H1 (cell line): ENCODE measurements around the gene COASY. TPM values are rescaled to one million over a fixed set of nuclear protein-coding genes. Genes with fewer than 3 reads are reported as not detected.

Source experiments
- PHF8 ChIP-seq: fragments of 200-600 bp; sonication (generic); conservative IDR thresholded peaks from 2 replicates; pipeline ENCODE4 v1.7.1; 2012; ENCODE audit warnings: low read depth, mild to moderate bottlenecking, inconsistent platforms, low read length, moderate library complexity
- microRNA-seq, 2 experiments: library from miRNA; unstranded; fragments of <30 nt; microRNA quantifications; one replicate each; pipeline versions ENCODE4 to v1.2.0, GENCODE V29; 2016 to 2020; ENCODE audit warnings: borderline microRNAs expressed in 2 of 2, borderline number of aligned reads in 2 of 2, borderline replicate concordance in 1 of 2
- polyA plus RNA-seq, 7 experiments: library from polyadenylated mRNA; depleted of rRNA in 3 of 7; stranded (reverse) in 5 of 7; unstranded in 2 of 7; fragments of >200 nt in 5 of 7; fragments of 200-250 nt in 2 of 7; gene quantifications; 1 replicate in 5 of 7; 2 replicates in 1 of 7; 4 replicates in 1 of 7; pipeline versions ENCODE4 v1.2.1 to v1.2.3, GENCODE V29; 2011 to 2013; ENCODE audit warnings: missing spikeins in 2 of 7, mixed read lengths in 2 of 7
- total RNA-seq: library from RNA; stranded (reverse); fragmentation: NEBNext Ultra II Directional; extraction: Animal tissue kit (Norgen Biotek cat#: 25700); gene quantifications from 2 replicates; pipeline ENCODE4 v1.2.1, GENCODE V29; 2021

COASY gene
- total and polyA plus RNA-seq, 2 of the 8 experiments (the other 6 are each of a cell fraction or from before 2014, with no cell fraction given) = 64.5 to 100 TPM

GRCh38 chr17:42613699-42614295, 51.8 kb downstream of the COASY start (continued):
- no peak for TF ChIP-seq PHF8
- TF ChIP-seq, all 59 proteins: peak for 0

Small RNA genes within 50 kb of the gene (microRNA-seq; reads per million reads assigned to microRNA genes)
- 2.0 to 2.1 reads per million in 2 experiments for gene MIR5010

Other genes starting within 250 kb of the COASY start
- gene STAT3, start 173.7 kb upstream of the COASY start, total RNA-seq = 94.1 and 94.3 TPM in 2 replicates
- 38.4 and 41.2 TPM in 2 replicates for gene STAT3, start 173.7 kb upstream of the COASY start, polyA plus RNA-seq (2011; rRNA removed)
- gene CAVIN1, start 138.9 kb upstream of the COASY start, total RNA-seq = 41.6 and 43.5 TPM in 2 replicates
- gene CAVIN1, start 138.9 kb upstream of the COASY start, polyA plus RNA-seq (2011; rRNA removed) = 16.2 and 22.6 TPM in 2 replicates
- gene ATP6V0A1, start 103.3 kb upstream of the COASY start, total RNA-seq = 55.3 and 57.3 TPM in 2 replicates
- gene ATP6V0A1, start 103.3 kb upstream of the COASY start, polyA plus RNA-seq (2011; rRNA removed) = 63.4 and 77.4 TPM in 2 replicates
- 19.4 and 21.3 TPM in 2 replicates for gene NAGLU, start 25.9 kb upstream of the COASY start, total RNA-seq
- 21.6 and 34.5 TPM in 2 replicates for gene NAGLU, start 25.9 kb upstream of the COASY start, polyA plus RNA-seq (2011; rRNA removed)
- 0.88 and 1.1 TPM in 2 replicates for gene HSD17B1, start 9.2 kb upstream of the COASY start, total RNA-seq
- 1.0 and 1.8 TPM in 2 replicates for gene HSD17B1, start 9.2 kb upstream of the COASY start, polyA plus RNA-seq (2011; rRNA removed)
- 27.5 and 34.2 TPM in 2 replicates for gene MLX, start 5.0 kb downstream of the COASY start, total RNA-seq
- gene MLX, start 5.0 kb downstream of the COASY start, polyA plus RNA-seq (2011; rRNA removed) = 25.4 and 27.0 TPM in 2 replicates
- gene PSMC3IP, start 15.6 kb downstream of the COASY start, total RNA-seq = 21.9 and 22.7 TPM in 2 replicates
- 9.5 and 11.5 TPM in 2 replicates for gene PSMC3IP, start 15.6 kb downstream of the COASY start, polyA plus RNA-seq (2011; rRNA removed)
- 39.6 and 42.6 TPM in 2 replicates for gene RETREG3, start 47.2 kb downstream of the COASY start, total RNA-seq
- 23.7 and 27.0 TPM in 2 replicates for gene RETREG3, start 47.2 kb downstream of the COASY start, polyA plus RNA-seq (2011; rRNA removed)
- 107 and 109 TPM in 2 replicates for gene TUBG1, start 47.5 kb downstream of the COASY start, total RNA-seq
- 208 and 276 TPM in 2 replicates for gene TUBG1, start 47.5 kb downstream of the COASY start, polyA plus RNA-seq (2011; rRNA removed)
- gene TUBG2, start 97.1 kb downstream of the COASY start, total RNA-seq = 13.0 and 14.8 TPM in 2 replicates
- gene TUBG2, start 97.1 kb downstream of the COASY start, polyA plus RNA-seq (2011; rRNA removed) = 16.6 and 31.2 TPM in 2 replicates
- 11.1 and 13.7 TPM in 2 replicates for gene PLEKHH3, start 114.8 kb downstream of the COASY start, total RNA-seq
- 13.5 and 23.7 TPM in 2 replicates for gene PLEKHH3, start 114.8 kb downstream of the COASY start, polyA plus RNA-seq (2011; rRNA removed)
- gene CCR10, start 119.7 kb downstream of the COASY start, total RNA-seq = 0.75 and 1.1 TPM in 2 replicates
- 4.0 and 5.7 TPM in 2 replicates for gene CCR10, start 119.7 kb downstream of the COASY start, polyA plus RNA-seq (2011; rRNA removed)
- gene CNTNAP1, start 120.4 kb downstream of the COASY start, total RNA-seq = 4.7 and 5.2 TPM in 2 replicates
- 10.0 and 13.5 TPM in 2 replicates for gene CNTNAP1, start 120.4 kb downstream of the COASY start, polyA plus RNA-seq (2011; rRNA removed)
- 18.5 and 20.8 TPM in 2 replicates for gene EZH1, start 182.9 kb downstream of the COASY start, total RNA-seq
- gene EZH1, start 182.9 kb downstream of the COASY start, polyA plus RNA-seq (2011; rRNA removed) = 17.4 and 22.9 TPM in 2 replicates
- gene RAMP2, start 199.1 kb downstream of the COASY start, total RNA-seq = 12.0 and 13.4 TPM in 2 replicates
- 41.5 and 41.7 TPM in 2 replicates for gene RAMP2, start 199.1 kb downstream of the COASY start, polyA plus RNA-seq (2011; rRNA removed)
- 83.9 and 88.2 TPM in 2 replicates for gene VPS25, start 211.3 kb downstream of the COASY start, total RNA-seq
- 150 and 188 TPM in 2 replicates for gene VPS25, start 211.3 kb downstream of the COASY start, polyA plus RNA-seq (2011; rRNA removed)
- 1.2 and 1.7 TPM in 2 replicates for gene WNK4, start 218.5 kb downstream of the COASY start, total RNA-seq
- gene WNK4, start 218.5 kb downstream of the COASY start, polyA plus RNA-seq (2011; rRNA removed) = 0.21 and 0.86 TPM in 2 replicates
- 68.4 and 71.2 TPM in 2 replicates for gene COA3, start 236.6 kb downstream of the COASY start, total RNA-seq
- gene COA3, start 236.6 kb downstream of the COASY start, polyA plus RNA-seq (2011; rRNA removed) = 137 and 143 TPM in 2 replicates
- gene CNTD1, start 236.7 kb downstream of the COASY start, total RNA-seq = not detected in 2 replicates
- gene CNTD1, start 236.7 kb downstream of the COASY start, polyA plus RNA-seq (2011; rRNA removed) = 0.08 TPM in 1 of 2 replicates, not detected in the other